SK-N-SH (cell line): ENCODE measurements around the gene RAB3IL1. TPM values are rescaled to one million over a fixed set of nuclear protein-coding genes. Genes with fewer than 3 reads are reported as not detected.

ENCODE experiments used
- CTCF ChIA-PET: fragments of 300-600, 350-600 bp; formaldehyde crosslinking; extraction: SDS; loops from one replicate; lab custom pipeline; 2021; lab: Yijun Ruan, JAX
- POLR2A ChIA-PET: fragments of 350-600 bp; sonication (Branson Sonifier 250); formaldehyde crosslinking; extraction: SDS; loops from one replicate; lab custom pipeline; 2020; ENCODE audit warnings: antibody characterized with exemption, inconsistent platforms; lab: Yijun Ruan, JAX
- DNase-seq: peaks from one replicate; pipeline ENCODE4 v3.0.0; 2012
- H2AFZ ChIP-seq: fragments of 200-600 bp; sonication (generic); 2 replicates; pipeline ENCODE4 v1.8.1; 2016; ENCODE audit warnings: antibody characterized with exemption, mild to moderate bottlenecking, low read depth
- H3F3A ChIP-seq: fragments of 200-600 bp; sonication (generic); replicated peaks from 2 replicates; pipeline ENCODE3; 2016; ENCODE audit warnings: antibody characterized with exemption, mild to moderate bottlenecking; ENCODE audit not compliant: insufficient read depth
- H3K27ac ChIP-seq, 2 experiments: fragments of 200-500 bp in 1 of 2; fragments of 200-600 bp in 1 of 2; sonication (Bioruptor generic) in 1 of 2; sonication (generic), shearing (Covaris generic) in 1 of 2; 2 replicates each; pipeline versions ENCODE4 v1.5.1 to v1.6.1; 2014 to 2016; ENCODE audit warnings: low read depth in 2 of 2, inconsistent platforms in 1 of 2, low read length in 1 of 2, mild to moderate bottlenecking in 1 of 2, mixed read lengths in 1 of 2
- H3K27me3 ChIP-seq: fragments of 200-600 bp; sonication (generic), shearing (Covaris generic); 2 replicates; pipeline ENCODE4 v1.6.1; 2016; ENCODE audit warnings: mixed run types; ENCODE audit not compliant: insufficient read depth
- H3K36me3 ChIP-seq, 2 experiments: fragments of 200-500 bp in 1 of 2; fragments of 200-600 bp in 1 of 2; sonication (Bioruptor generic) in 1 of 2; sonication (generic) in 1 of 2; replicated peaks in 1 of 2; 2 replicates each; pipeline versions ENCODE3 to v1.5.1; 2014 to 2016; ENCODE audit warnings: low read length in 1 of 2, mild to moderate bottlenecking in 1 of 2; ENCODE audit not compliant: insufficient read depth in 2 of 2, control insufficient read depth in 1 of 2
- H3K4me1 ChIP-seq, 2 experiments: fragments of 200-500 bp in 1 of 2; fragments of 200-600 bp in 1 of 2; sonication (Bioruptor generic) in 1 of 2; sonication (generic), shearing (Covaris generic) in 1 of 2; 2 replicates each; pipeline versions ENCODE4 v1.5.1 to v1.6.1; 2014 to 2016; ENCODE audit warnings: low read depth in 1 of 2, low read length in 1 of 2, mixed run types in 1 of 2; ENCODE audit not compliant: insufficient read depth in 2 of 2, control insufficient read depth in 1 of 2
- H3K4me2 ChIP-seq: fragments of 200-600 bp; sonication (generic), shearing (Covaris generic); 2 replicates; pipeline ENCODE4 v1.6.1; 2017; ENCODE audit warnings: mixed run types
- H3K4me3 ChIP-seq, 2 experiments: fragments of 200-500 bp in 1 of 2; fragments of 200-600 bp in 1 of 2; sonication (Bioruptor generic) in 1 of 2; sonication (generic), shearing (Covaris generic) in 1 of 2; 2 replicates each; pipeline versions ENCODE4 v1.5.1 to v1.8.1; 2014 to 2016; ENCODE audit warnings: low read depth in 2 of 2, inconsistent platforms in 1 of 2, low read length in 1 of 2, mild to moderate bottlenecking in 1 of 2, mixed read lengths in 1 of 2, moderate library complexity in 1 of 2
- H3K79me2 ChIP-seq: fragments of 200-600 bp; sonication (generic); 2 replicates; pipeline ENCODE4 v1.8.1; 2017; ENCODE audit warnings: mild to moderate bottlenecking; ENCODE audit not compliant: insufficient read depth
- H3K9ac ChIP-seq: fragments of 200-600 bp; sonication (generic); 2 replicates; pipeline ENCODE4 v1.6.1; 2017; ENCODE audit warnings: mixed run types
- H3K9me2 ChIP-seq: fragments of 200-600 bp; sonication (generic); 2 replicates; pipeline ENCODE4 v1.6.1; 2017; ENCODE audit warnings: mixed run types
- H3K9me3 ChIP-seq: fragments of 200-600 bp; sonication (generic); 2 replicates; pipeline ENCODE4 v1.6.1; 2017; ENCODE audit warnings: mixed run types, mild to moderate bottlenecking, moderate library complexity
- H4K20me1 ChIP-seq: fragments of 200-600 bp; sonication (generic); 2 replicates; pipeline ENCODE4 v1.6.1; 2017; ENCODE audit warnings: mild to moderate bottlenecking, mixed run types; ENCODE audit not compliant: insufficient read depth
- CTCF ChIP-seq: fragments of 200-600 bp; sonication (generic); IDR thresholded peaks from 2 replicates; pipeline ENCODE4 v1.6.1; 2017; ENCODE audit warnings: antibody characterized with exemption, mild to moderate bottlenecking, moderate library complexity
- EZH2phosphoT487 ChIP-seq: fragments of 200-600 bp; sonication (generic); IDR thresholded peaks from 2 replicates; pipeline ENCODE4 v1.6.1; 2017; ENCODE audit warnings: low read depth, mixed run types, mild to moderate bottlenecking, antibody characterized with exemption, moderate library complexity, borderline replicate concordance
- FOSL2 ChIP-seq: IDR thresholded peaks from 2 replicates; pipeline ENCODE4 v1.4.0; 2012; ENCODE audit warnings: low read depth, mild to moderate bottlenecking, moderate library complexity, borderline replicate concordance
- FOXJ3 ChIP-seq: sonication (generic); formaldehyde crosslinking; IDR thresholded peaks from 2 replicates; pipeline ENCODE4 v1.5.1; 2020; ENCODE audit warnings: mild to moderate bottlenecking, missing genetic modification reagents
- FOXM1 ChIP-seq: IDR thresholded peaks from 2 replicates; pipeline ENCODE4 v1.4.0; 2012; ENCODE audit warnings: low read depth, mild to moderate bottlenecking
- GATA2 ChIP-seq: sonication (generic); formaldehyde crosslinking; IDR thresholded peaks from 2 replicates; pipeline ENCODE4 v1.5.0; 2020; ENCODE audit warnings: mild to moderate bottlenecking, missing genetic modification reagents
- MAX ChIP-seq: IDR thresholded peaks from 2 replicates; pipeline ENCODE4 v1.4.0; 2012; ENCODE audit warnings: low read depth
- MEF2A ChIP-seq: IDR thresholded peaks from 2 replicates; pipeline ENCODE4 v1.4.0; 2012; ENCODE audit warnings: low read depth, borderline replicate concordance
- MXI1 ChIP-seq: IDR thresholded peaks from 2 replicates; pipeline ENCODE4 v1.6.1; 2012; ENCODE audit warnings: mild to moderate bottlenecking, low read depth, low read length, improper control_type of control experiment
- POLR2AphosphoS5 ChIP-seq: IDR thresholded peaks from 2 replicates; pipeline ENCODE4 v1.6.1; 2012; ENCODE audit warnings: low read depth, low read length
- RFX5 ChIP-seq: IDR thresholded peaks from 2 replicates; pipeline ENCODE4 v1.6.1; 2012; ENCODE audit warnings: mild to moderate bottlenecking, improper control_type of control experiment, low read length
- RXRA ChIP-seq: IDR thresholded peaks from 2 replicates; pipeline ENCODE4 v1.4.0; 2012; ENCODE audit warnings: low read depth, mild to moderate bottlenecking, borderline replicate concordance
- SIN3A ChIP-seq: IDR thresholded peaks from 2 replicates; pipeline ENCODE4 v1.6.1; 2012; ENCODE audit warnings: low read depth, mild to moderate bottlenecking, low read length, moderate library complexity, borderline replicate concordance
- SMC3 ChIP-seq: IDR thresholded peaks from 2 replicates; pipeline ENCODE4 v1.6.1; 2012; ENCODE audit warnings: low read depth, low read length, improper control_type of control experiment
- TAF1 ChIP-seq: IDR thresholded peaks from 2 replicates; pipeline ENCODE4 v1.6.1; 2012; ENCODE audit warnings: low read depth, mild to moderate bottlenecking, low read length, moderate library complexity, borderline replicate concordance
- TEAD4 ChIP-seq: IDR thresholded peaks from 2 replicates; pipeline ENCODE4 v1.4.0; 2012; ENCODE audit warnings: mild to moderate bottlenecking, borderline replicate concordance; ENCODE audit not compliant: insufficient read depth
- USF2 ChIP-seq: fragments of 150-350 bp; IDR thresholded peaks from 2 replicates; pipeline ENCODE4 v1.6.1; 2017; ENCODE audit warnings: antibody characterized with exemption, low read length, low read depth, borderline replicate concordance
- WGBS: methylation state at CpG from one replicate; pipeline ENCODE4 v1.1.6; 2017; ENCODE audit warnings: low lambda C conversion rate; 5-methylcytosine and 5-hydroxymethylcytosine counted together
- polyA plus RNA-seq, 3 experiments: library from polyadenylated mRNA; depleted of rRNA; stranded (reverse); fragments of >200 nt; gene quantifications; 2 replicates each; pipeline ENCODE4 v1.2.3, GENCODE V29; 2012

Gene RAB3IL1
- polyA plus RNA-seq, 1 of the 3 experiments (the other 2 are of a cell fraction) = 10.2 TPM

- Histone ChIP-seq H3K4me3 (no peak overlapping the region), H3K9me2 (no peaks in the 10 kb centered on the region), H3K27me3 (no peaks in the 10 kb centered on the region), H3K27ac (no peak overlapping the region), H3F3A (no peaks in the 10 kb centered on the region), H3K9me3 (no peaks in the 10 kb centered on the region), H3K9ac (no peak overlapping the region), H2AFZ (no peak overlapping the region), H3K36me3 (peaks cover 12 to 31% of the 10 kb centered on the region in 2 experiments), H3K4me2 (no peak overlapping the region), H3K79me2 (no peaks in the 10 kb centered on the region), H3K4me1 (peaks cover 0 to 7% of the 10 kb centered on the region in 2 experiments; a peak in 1 of 4 replicates), H4K20me1 (no peaks in the 10 kb centered on the region)
- DNase-seq = no peak
- 94% methylated on average over 15 of the region's 16 CpGs for whole genome bisulfite sequencing
- ChIA-PET POLR2A (no interaction called here), CTCF (interaction anchor here (1.6 to 1.8 kb wide), 2 partner anchors 38 to 248 kb away, joined by 4 to 5 read pairs; no protein-coding TSS in a partner anchor)
- no peak for TF ChIP-seq TAF1
- TF ChIP-seq CTCF = no peak
- no peak for TF ChIP-seq RFX5
- TF ChIP-seq SMC3 = no peak
- no peak for TF ChIP-seq TEAD4
- no peak for TF ChIP-seq MEF2A
- no peak for TF ChIP-seq POLR2AphosphoS5
- TF ChIP-seq MAX = no peak
- TF ChIP-seq USF2 = no peak
- no peak for TF ChIP-seq EZH2phosphoT487
- TF ChIP-seq FOXJ3 (CRISPR knock-in tag) = no peak
- no peak for TF ChIP-seq SIN3A
- TF ChIP-seq FOSL2 = no peak
- no peak for TF ChIP-seq RXRA
- no peak for TF ChIP-seq MXI1
- no peak for TF ChIP-seq FOXM1
- TF ChIP-seq GATA2 = no peak
These were observed 57.1 kb downstream of the RAB3IL1 start for GRCh38 chr11:61860054-61860903.
